K562 (cell line): Measurements from ENCODE around the gene SYTL2. TPM values are rescaled to one million over a fixed set of nuclear protein-coding genes. Genes with fewer than 3 reads are reported as not detected.

ENCODE experiments used
- CEBPG ChIP-seq, 3 experiments: fragments of 200-800 bp in 1 of 3; sonication (Bioruptor generic) in 1 of 3; sonication (generic) in 1 of 3; formaldehyde crosslinking in 1 of 3; IDR thresholded peaks in 2 of 3; conservative IDR thresholded peaks in 1 of 3; 2 replicates each; pipeline versions ENCODE4 v1.6.1 to v1.8.0; 2016 to 2022; ENCODE audit warnings: missing compliant biosample characterization in 2 of 3, missing genetic modification characterization in 2 of 3, mild to moderate bottlenecking in 1 of 3, missing genetic modification reagents in 1 of 3
- CREB3 ChIP-seq: fragments of 450-650 bp; conservative IDR thresholded peaks from 2 replicates; pipeline ENCODE4 v1.6.1; 2016; ENCODE audit warnings: missing genetic modification characterization, low read depth, mild to moderate bottlenecking, missing compliant biosample characterization, moderate library complexity
- GATA2 ChIP-seq: sonication (generic); formaldehyde crosslinking; IDR thresholded peaks from 2 replicates; pipeline ENCODE4 v1.4.0; 2020; ENCODE audit warnings: mild to moderate bottlenecking, missing genetic modification reagents
- MAZ ChIP-seq, 2 experiments: fragments of 450-650 bp in 1 of 2; sonication (generic) in 1 of 2; formaldehyde crosslinking; IDR thresholded peaks in 1 of 2; conservative IDR thresholded peaks in 1 of 2; 2 replicates each; pipeline versions ENCODE4 v1.4.0 to v1.5.0; 2020; ENCODE audit warnings: mild to moderate bottlenecking in 1 of 2, missing genetic modification reagents in 1 of 2
- MLLT1 ChIP-seq, 2 experiments: fragments of 450-650 bp; IDR thresholded peaks; 2 replicates each; pipeline ENCODE4 v1.6.1; 2016
- MTA1 ChIP-seq: fragments of 450-650 bp; IDR thresholded peaks from 2 replicates; pipeline ENCODE4 v1.6.1; 2017; ENCODE audit warnings: borderline replicate concordance
- NR0B1 ChIP-seq: fragments of 450-650 bp; IDR thresholded peaks from one replicate; pipeline ENCODE4 v1.6.1; 2018; ENCODE audit warnings: mild to moderate bottlenecking, moderate library complexity; ENCODE audit not compliant: partially characterized antibody
- SP1 ChIP-seq: sonication (generic); formaldehyde crosslinking; IDR thresholded peaks from 2 replicates; pipeline ENCODE4 v1.8.1; 2022; ENCODE audit warnings: mild to moderate bottlenecking, missing genetic modification reagents
- TCF3 ChIP-seq: sonication (generic); formaldehyde crosslinking; IDR thresholded peaks from 2 replicates; pipeline ENCODE4 v1.4.0; 2020; ENCODE audit warnings: mild to moderate bottlenecking, missing genetic modification reagents
- ZNF583 ChIP-seq: fragments of 250-450 bp; sonication (Bioruptor Pico); IDR thresholded peaks from 2 replicates; pipeline ENCODE4 v1.4.0; 2020
- ZNF766 ChIP-seq: fragments of 200-800 bp; sonication (Bioruptor generic); conservative IDR thresholded peaks from 2 replicates; pipeline ENCODE4 v1.6.1; 2016; ENCODE audit warnings: missing genetic modification characterization, missing compliant biosample characterization
- polyA plus RNA-seq, 8 experiments: library from polyadenylated mRNA; depleted of rRNA in 4 of 8; stranded (reverse) in 5 of 8; unstranded in 3 of 8; fragments of >200 nt; fragmentation: Nextera tagmentation in 2 of 8; fragmentation: Illumina TruSeq in 1 of 8; extraction: Ambion mirVana in 2 of 8; extraction: Trizol in 1 of 8; gene quantifications; 2 replicates each; pipeline versions ENCODE4 v1.2.1 to v1.2.3, GENCODE V29; 2011 to 2014; ENCODE audit warnings: inconsistent platforms in 1 of 8, missing spikeins in 1 of 8
- total RNA-seq, 7 experiments: library from RNA; depleted of rRNA in 6 of 7; stranded (reverse); fragments of >200 nt in 6 of 7; fragmentation: Illumina TruSeq in 2 of 7; extraction: Trizol in 2 of 7; gene quantifications; 2 replicates each; pipeline versions ENCODE4 v1.2.1 to v1.2.3, GENCODE V29; 2011 to 2021; ENCODE audit warnings: low replicate concordance in 1 of 7
- TF ChIP-seq, protein P1 (sequence below): fragments of 450-650 bp; IDR thresholded peaks from 2 replicates; pipeline ENCODE4 v1.6.1; 2016
- TF ChIP-seq, protein P2 (sequence below): fragments of 450-650 bp; IDR thresholded peaks from 2 replicates; pipeline ENCODE4 v1.6.1; 2018; ENCODE audit warnings: mild to moderate bottlenecking, low read depth; ENCODE audit not compliant: partially characterized antibody
- TF ChIP-seq, protein P3 (sequence below): sonication (generic); formaldehyde crosslinking; IDR thresholded peaks from 2 replicates; pipeline ENCODE4 v1.8.0; 2022; ENCODE audit warnings: mild to moderate bottlenecking, missing genetic modification reagents
- TF ChIP-seq, protein P4 (sequence below): fragments of 450-650 bp; IDR thresholded peaks from 2 replicates; pipeline ENCODE4 v1.7.1; 2018; ENCODE audit warnings: mild to moderate bottlenecking, low read depth; ENCODE audit not compliant: partially characterized antibody

Gene SYTL2
- total and polyA plus RNA-seq, 9 of the 15 experiments (the other 6 are each of a cell fraction or from before 2014, with no cell fraction given): 0.05 to 0.57 (median 0.35) TPM

DNA sequence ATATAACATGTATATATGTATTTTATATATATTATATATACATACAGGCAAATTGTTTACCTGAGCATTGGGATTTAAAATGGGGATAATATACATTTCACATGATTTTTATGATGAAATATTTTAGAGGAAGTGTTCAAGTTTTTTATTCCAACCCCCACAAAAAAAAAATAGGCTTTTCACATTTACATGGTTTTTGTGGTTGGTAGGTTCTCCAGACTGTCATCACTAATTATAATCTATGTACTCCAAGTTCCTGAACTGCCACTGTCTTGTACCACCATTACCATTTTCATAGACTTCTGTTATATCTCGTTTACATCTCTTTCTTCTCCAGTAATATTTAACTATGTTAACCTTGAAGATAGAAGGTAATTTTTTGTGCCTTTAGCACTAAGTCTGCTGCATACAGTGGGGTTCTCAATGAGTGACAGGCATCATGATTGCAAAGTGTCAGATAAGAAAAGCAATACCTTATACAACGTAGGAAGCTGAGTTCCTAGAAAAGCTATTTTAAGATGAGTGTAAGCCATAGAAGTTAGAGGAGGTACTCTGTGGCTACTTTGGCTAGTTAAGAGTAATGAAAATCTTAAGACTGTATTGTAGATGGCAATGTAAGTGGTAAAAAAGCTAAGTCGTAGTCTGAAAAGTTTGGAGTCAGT, 158.0 kb downstream of the SYTL2 start (continued):
- TF ChIP-seq, protein P1, sequence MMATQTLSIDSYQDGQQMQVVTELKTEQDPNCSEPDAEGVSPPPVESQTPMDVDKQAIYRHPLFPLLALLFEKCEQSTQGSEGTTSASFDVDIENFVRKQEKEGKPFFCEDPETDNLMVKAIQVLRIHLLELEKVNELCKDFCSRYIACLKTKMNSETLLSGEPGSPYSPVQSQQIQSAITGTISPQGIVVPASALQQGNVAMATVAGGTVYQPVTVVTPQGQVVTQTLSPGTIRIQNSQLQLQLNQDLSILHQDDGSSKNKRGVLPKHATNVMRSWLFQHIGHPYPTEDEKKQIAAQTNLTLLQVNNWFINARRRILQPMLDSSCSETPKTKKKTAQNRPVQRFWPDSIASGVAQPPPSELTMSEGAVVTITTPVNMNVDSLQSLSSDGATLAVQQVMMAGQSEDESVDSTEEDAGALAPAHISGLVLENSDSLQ: peak; percentile 96
- TF ChIP-seq MTA1 (no peak), MLLT1 (IDR thresholded peaks at IDR 0.05) (no peak), ZNF766 (CRISPR knock-in tag) (no peak), CEBPG (CRISPR knock-in tag; IDR thresholded peaks at IDR 0.05) (no peak), CEBPG (tag; conservative IDR thresholded peaks at IDR 0.05 in 1 of 2, IDR thresholded peaks at IDR 0.05 in 1 of 2) (0 out of 4 replicates have a peak, but pooled peaks of 1 of the 2 experiments have one; percentile 34), MAZ (CRISPR knock-in tag; conservative IDR thresholded peaks at IDR 0.05 in 1 of 2, IDR thresholded peaks at IDR 0.05 in 1 of 2) (no peak), SP1 (no peak), CREB3 (tag) (no peak), NR0B1 (no peak), ZNF583 (CRISPR knock-in tag) (no peak), GATA2 (CRISPR knock-in tag) (0 out of 2 replicates have a peak, but pooled peaks have one; percentile 36), TCF3 (CRISPR knock-in tag) (peak; percentile 24; the same call in 1 of the 2 replicates)
- TF ChIP-seq, protein P2, sequence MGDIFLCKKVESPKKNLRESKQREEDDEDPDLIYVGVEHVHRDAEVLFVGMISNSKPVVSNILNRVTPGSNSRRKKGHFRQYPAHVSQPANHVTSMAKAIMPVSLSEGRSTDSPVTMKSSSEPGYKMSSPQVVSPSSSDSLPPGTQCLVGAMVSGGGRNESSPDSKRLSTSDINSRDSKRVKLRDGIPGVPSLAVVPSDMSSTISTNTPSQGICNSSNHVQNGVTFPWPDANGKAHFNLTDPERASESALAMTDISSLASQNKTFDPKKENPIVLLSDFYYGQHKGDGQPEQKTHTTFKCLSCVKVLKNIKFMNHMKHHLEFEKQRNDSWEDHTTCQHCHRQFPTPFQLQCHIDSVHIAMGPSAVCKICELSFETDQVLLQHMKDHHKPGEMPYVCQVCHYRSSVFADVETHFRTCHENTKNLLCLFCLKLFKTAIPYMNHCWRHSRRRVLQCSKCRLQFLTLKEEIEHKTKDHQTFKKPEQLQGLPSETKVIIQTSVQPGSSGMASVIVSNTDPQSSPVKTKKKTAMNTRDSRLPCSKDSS: no peak
- TF ChIP-seq, protein P3, sequence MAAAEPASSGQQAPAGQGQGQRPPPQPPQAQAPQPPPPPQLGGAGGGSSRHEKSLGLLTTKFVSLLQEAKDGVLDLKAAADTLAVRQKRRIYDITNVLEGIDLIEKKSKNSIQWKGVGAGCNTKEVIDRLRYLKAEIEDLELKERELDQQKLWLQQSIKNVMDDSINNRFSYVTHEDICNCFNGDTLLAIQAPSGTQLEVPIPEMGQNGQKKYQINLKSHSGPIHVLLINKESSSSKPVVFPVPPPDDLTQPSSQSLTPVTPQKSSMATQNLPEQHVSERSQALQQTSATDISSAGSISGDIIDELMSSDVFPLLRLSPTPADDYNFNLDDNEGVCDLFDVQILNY (CRISPR knock-in tag): no peak
- TF ChIP-seq, protein P4, sequence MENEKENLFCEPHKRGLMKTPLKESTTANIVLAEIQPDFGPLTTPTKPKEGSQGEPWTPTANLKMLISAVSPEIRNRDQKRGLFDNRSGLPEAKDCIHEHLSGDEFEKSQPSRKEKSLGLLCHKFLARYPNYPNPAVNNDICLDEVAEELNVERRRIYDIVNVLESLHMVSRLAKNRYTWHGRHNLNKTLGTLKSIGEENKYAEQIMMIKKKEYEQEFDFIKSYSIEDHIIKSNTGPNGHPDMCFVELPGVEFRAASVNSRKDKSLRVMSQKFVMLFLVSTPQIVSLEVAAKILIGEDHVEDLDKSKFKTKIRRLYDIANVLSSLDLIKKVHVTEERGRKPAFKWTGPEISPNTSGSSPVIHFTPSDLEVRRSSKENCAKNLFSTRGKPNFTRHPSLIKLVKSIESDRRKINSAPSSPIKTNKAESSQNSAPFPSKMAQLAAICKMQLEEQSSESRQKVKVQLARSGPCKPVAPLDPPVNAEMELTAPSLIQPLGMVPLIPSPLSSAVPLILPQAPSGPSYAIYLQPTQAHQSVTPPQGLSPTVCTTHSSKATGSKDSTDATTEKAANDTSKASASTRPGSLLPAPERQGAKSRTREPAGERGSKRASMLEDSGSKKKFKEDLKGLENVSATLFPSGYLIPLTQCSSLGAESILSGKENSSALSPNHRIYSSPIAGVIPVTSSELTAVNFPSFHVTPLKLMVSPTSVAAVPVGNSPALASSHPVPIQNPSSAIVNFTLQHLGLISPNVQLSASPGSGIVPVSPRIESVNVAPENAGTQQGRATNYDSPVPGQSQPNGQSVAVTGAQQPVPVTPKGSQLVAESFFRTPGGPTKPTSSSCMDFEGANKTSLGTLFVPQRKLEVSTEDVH: peak; percentile 20
